Neutrophil (primary cell): ENCODE results near the gene KIFAP3.
"Not testable (repeated sequence)": the region's sequence is repeated elsewhere in the genome, so short reads cannot be mapped to it uniquely, and the experiment has no call there.

Experiments used
- H3K27ac ChIP-seq: fragments of 200-600 bp; sonication (generic); 2 replicates; pipeline ENCODE4 v1.5.1; 2016; ENCODE audit warnings: mild to moderate bottlenecking, moderate library complexity
- H3K27me3 ChIP-seq: fragments of 200-600 bp; sonication (generic); 2 replicates; pipeline ENCODE4 v1.6.0; 2016; ENCODE audit warnings: mild to moderate bottlenecking
- H3K36me3 ChIP-seq: fragments of 200-600 bp; sonication (generic); 2 replicates; pipeline ENCODE4 v1.5.1; 2017
- H3K4me1 ChIP-seq, 2 experiments: fragments of 200-600 bp in 1 of 2; sonication (generic) in 1 of 2; 1 replicate in 1 of 2; 2 replicates in 1 of 2; pipeline versions ENCODE4 v1.5.1 to v1.6.1; 2013 to 2016; ENCODE audit warnings: low read depth in 1 of 2, low read length in 1 of 2, mild to moderate bottlenecking in 1 of 2, moderate library complexity in 1 of 2; ENCODE audit not compliant: control insufficient read depth in 1 of 2, insufficient read depth in 1 of 2
- H3K4me3 ChIP-seq, 2 experiments: fragments of 200-600 bp in 1 of 2; sonication (generic) in 1 of 2; 1 replicate in 1 of 2; 2 replicates in 1 of 2; pipeline ENCODE4 v1.5.1; 2013 to 2016; ENCODE audit warnings: low read depth in 1 of 2, low read length in 1 of 2, mild to moderate bottlenecking in 1 of 2, moderate library complexity in 1 of 2
- H3K9me3 ChIP-seq: fragments of 200-600 bp; sonication (generic); 2 replicates; pipeline ENCODE4 v1.5.1; 2016
- TF ChIP-seq, protein P1 (sequence below): fragments of 200-600 bp; sonication (generic); IDR thresholded peaks from 2 replicates; pipeline ENCODE4 v1.5.1; 2016; ENCODE audit warnings: antibody characterized with exemption

The KIFAP3 gene

DNA sequence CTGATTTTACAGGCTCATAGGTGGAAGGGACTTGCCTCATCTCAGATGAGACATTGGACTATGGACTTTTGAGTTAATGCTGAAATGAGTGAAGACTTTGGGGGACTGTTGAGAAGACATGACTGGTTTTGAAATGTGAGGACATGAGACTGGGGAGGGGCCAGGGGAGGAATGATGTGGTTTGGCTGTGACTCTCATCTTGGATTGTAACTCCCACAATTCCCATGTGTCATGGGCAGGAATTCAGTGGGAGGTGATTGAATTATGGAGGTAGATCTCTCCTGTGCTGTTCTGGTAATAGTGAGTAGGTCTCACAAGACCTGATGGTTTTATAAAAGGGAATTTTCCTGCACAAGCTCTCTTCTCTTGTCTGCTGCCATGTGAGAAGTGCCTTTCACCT is 201.6 kb downstream of the KIFAP3 start:
- Histone ChIP-seq H3K36me3 (peaks cover 98% of the 10 kb centered on the region), H3K4me1 (no peaks in the 10 kb centered on the region), H3K9me3 (no peaks in the 10 kb centered on the region), H3K27ac (no peak overlapping the region), H3K4me3 (no peak overlapping the region), H3K27me3 (no peaks in the 10 kb centered on the region)
- TF ChIP-seq, protein P1, sequence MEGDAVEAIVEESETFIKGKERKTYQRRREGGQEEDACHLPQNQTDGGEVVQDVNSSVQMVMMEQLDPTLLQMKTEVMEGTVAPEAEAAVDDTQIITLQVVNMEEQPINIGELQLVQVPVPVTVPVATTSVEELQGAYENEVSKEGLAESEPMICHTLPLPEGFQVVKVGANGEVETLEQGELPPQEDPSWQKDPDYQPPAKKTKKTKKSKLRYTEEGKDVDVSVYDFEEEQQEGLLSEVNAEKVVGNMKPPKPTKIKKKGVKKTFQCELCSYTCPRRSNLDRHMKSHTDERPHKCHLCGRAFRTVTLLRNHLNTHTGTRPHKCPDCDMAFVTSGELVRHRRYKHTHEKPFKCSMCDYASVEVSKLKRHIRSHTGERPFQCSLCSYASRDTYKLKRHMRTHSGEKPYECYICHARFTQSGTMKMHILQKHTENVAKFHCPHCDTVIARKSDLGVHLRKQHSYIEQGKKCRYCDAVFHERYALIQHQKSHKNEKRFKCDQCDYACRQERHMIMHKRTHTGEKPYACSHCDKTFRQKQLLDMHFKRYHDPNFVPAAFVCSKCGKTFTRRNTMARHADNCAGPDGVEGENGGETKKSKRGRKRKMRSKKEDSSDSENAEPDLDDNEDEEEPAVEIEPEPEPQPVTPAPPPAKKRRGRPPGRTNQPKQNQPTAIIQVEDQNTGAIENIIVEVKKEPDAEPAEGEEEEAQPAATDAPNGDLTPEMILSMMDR, result no peak

DNA sequence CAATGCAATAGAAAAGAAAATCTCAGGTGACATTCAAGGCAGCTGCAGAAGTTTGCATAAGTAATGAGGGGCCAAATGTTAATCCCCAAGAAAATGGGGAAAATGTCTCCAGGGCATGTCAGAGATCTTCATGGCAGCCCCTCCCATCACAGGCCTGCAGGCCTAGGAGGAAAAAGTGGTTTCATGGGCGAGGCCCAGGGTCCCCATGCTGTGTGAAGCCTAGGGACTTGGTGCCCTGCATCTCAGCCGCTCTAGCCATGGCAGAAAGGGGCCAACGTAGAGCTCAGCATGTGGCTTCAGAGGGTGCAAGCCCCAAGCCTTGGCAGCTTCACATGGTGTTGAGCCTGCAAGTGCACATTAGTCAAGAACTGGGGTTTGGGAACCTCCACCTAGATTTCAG is 202.5 kb downstream of the KIFAP3 start:
- H3K27me3 ChIP-seq, H3K4me1 ChIP-seq, H3K4me3 ChIP-seq, H3K9me3 ChIP-seq, H3K27ac ChIP-seq: not testable (repeated sequence)
- peaks cover 98% of the 10 kb centered on the region for H3K36me3 ChIP-seq
